Raji (cell line): Measurements from ENCODE around the gene JOSD2.
A peak's percentile ranks its signal among the peaks of the same experiment; 100 is the strongest.

Experiments used
- POLR2A ChIP-seq: IDR thresholded peaks from 2 replicates; pipeline ENCODE4 v1.6.1; 2011; ENCODE audit warnings: low read depth, low read length, control low read depth; ENCODE audit not compliant: insufficient read depth

Gene JOSD2, protein sequence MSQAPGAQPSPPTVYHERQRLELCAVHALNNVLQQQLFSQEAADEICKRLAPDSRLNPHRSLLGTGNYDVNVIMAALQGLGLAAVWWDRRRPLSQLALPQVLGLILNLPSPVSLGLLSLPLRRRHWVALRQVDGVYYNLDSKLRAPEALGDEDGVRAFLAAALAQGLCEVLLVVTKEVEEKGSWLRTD

DNA sequence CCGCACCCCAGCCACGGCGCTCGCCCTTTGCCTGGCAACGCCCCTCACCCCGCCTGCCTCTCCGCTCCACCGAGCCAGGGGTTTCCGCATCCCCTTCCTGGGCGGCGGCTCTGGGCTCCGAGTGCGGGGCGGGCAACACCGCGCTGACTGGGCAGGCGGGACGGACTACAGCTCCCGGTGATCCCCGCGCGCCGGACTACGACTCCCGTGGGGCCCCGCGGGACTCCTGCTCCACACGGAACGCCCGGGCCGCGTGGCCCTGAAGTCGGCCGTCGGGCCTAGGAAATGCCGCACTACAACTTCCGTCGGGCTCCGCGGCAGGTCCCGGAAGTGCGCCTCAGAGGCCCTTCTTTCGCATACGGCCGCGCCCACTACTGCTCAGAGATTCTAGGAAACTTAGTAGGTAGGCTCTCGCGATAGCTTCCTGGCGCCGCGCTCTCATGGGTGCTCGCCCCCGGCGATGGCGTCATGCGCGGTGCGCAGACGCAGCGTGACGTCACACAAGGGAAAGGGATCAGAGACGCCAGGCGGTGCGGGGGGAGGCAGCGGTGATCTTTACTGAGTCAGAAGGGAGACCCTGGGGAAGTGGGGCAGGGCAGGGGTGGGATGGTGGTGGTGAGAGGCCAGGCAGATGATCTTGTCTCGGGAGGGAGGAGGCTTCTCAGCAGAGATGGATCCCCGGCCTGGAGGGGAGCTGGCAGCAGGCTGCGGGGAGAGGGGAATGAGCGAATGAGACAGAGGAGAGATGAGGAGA lies at the start of gene JOSD2:
Gene JOSD2 (minus strand): TSS at position 123 of the 754 bp plus-strand sequence. CDS start 760 bp downstream, outside the sequence.
- TF ChIP-seq POLR2A, result peak; percentile 54

DNA sequence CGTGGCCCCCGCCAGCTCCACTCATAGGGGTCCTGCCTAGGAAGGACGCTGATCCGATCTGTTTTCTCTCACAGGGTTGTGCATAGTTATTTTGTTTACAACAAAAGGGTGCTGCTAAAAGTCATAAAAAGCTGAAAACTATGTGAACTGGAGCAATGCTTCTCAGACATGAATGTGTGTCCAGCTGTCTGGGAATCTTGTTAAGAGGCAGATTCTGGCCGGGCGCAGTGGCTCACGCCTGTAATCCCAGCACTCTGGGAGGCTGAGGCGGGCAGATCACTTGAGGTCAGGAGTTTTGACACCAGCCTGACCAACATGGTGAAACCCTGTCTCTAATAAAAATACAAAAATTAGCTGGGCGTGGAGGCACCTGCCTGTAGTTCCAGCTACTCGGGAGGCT lies 48.6 kb upstream of the JOSD2 start:
- no peak for TF ChIP-seq POLR2A

DNA sequence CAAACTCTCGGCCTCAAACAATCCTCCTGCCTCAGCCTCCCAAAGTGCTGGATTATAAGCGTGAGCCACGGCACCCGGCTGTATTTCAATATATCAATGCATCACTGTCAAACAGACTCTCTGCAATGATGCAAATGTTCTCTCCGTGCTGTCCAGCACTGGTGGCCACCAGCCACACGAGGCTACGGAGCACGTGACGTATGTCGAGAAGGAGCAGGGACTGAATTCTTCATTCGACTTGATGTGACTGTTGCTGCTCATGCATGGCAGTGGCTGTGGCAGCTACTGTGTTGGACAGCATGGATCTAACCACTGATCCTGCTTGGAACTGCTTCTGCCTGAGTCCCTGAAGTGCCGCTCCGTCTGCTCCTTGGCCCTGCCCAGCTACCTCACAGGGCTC lies 47.5 kb upstream of the JOSD2 start:
- no peak for TF ChIP-seq POLR2A

DNA sequence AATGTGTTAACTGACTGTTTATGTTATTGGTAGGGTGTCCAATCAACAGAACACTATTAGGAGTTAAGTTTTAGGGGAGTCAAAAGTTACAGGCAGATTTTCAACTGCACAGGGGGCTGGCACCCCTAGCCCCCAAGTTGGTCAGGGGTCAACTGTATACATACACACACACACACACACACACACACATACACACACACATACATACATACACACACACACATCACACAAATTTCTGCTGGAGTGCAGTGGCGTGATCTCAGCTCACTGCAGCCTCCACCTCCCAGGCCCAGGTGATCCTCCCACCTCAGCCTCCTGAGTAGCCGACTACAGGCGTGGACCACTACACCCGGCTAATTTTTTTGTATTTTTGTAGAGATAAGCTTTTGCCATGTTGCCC lies 47.0 kb upstream of the JOSD2 start:
- no peak for TF ChIP-seq POLR2A

DNA sequence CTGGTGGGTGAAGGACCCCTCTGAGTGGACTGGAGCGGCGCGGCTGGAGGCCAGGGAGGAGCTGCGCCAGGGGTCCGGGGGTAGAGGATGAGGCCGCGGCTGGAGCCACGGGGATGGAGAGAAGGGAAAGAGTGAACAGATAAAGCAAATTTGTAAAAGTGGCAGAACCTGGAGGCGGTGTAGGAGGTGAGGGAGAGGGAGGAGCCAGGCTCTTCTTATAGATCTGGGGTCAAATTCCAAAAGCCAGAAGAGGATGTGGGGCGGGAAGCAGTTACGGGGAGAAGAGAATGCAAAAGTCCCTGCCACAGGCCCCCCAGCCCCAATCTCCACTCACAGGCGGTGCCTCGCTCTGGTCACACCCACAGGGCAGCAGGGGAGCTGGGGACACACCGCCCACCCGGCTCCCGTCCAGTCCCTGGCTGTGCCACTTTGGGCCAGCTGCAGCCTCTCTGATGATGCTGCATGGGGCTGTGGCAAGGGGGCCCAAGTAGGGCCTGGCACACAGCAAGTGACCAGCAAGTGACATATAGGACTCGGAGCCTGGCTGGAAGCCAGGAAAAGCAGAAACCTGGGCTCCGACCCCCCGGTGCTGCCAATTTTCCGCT lies 46.1 kb upstream of the JOSD2 start:
- no peak for TF ChIP-seq POLR2A

DNA sequence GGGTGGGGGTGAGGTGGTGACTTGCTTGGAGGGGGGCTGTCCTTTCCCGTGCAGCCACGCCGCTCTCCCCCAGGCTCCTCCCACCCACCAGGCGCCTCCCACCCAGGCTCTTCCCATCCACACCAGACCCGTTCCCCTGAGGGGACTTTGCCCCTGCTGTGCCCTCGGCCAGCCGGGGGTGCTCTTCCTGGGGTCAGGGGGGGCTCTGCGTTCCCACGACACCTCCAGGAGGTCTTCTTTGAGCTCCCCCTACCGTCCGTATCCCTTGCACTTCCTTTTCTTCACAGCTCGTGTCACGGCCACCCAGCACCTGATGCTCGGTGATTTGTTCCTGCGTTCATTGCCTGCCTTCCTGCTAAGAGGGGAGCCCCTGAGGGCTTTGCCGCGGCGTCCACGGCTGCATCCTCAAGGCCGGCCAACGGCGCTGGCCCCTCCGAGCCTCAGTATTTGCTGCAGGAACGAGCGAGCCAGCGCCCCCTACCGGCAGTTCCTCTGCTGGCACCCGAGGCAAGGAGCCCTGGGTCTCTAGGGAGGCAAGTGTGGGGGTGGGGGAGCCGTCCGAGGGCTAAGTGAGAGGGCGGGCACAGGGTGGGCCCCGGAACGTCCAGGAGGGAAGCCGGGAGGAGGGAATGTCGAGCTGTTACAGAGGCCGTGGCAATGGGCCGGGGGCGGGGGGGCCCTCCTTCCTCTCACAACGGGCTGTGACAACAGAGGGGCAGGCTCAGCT lies 45.5 kb upstream of the JOSD2 start:
- TF ChIP-seq POLR2A, result 0 out of 2 replicates have a peak, but pooled peaks have one; percentile 26

DNA sequence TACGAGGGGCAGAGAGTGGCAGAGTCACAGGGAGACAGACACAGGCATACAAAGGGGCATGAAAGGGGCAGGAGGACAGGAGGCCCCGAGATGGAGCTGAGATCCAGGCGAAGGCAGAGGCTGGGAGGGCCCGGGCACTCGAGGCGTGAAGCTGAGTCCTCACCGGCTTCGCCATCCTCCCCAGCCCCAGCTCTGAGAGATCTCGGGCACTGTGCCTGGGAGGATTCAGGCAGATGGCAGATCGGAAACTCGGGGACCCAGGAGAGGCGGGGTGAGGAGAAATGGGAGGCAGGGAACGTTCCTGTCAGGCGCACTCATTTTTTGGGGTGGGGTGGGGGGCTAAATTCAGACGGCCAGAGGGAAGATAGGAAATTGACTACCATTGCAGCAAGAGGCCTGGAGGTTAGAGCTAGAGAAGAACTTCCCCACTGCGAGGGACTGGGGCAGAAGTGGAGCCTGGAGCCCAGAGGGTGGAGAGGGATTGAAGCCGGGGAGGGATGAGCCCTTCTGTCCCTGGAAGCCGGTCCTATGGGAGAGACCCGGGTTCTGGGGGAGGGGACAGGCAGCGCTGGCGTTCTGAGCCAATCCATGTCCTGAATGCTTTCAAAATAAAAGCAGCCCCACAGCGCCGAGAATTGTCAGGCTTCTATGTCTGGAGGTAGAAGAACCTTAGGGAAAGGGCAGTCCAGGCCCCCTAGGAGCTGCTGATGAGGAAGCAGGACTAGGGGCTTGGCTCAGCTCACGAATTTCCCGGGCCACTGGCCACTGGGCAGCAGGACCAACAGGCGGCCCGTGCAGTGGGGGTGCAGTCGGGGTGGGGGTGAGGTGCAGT lies 44.7 kb upstream of the JOSD2 start:
- TF ChIP-seq POLR2A, result no peak

DNA sequence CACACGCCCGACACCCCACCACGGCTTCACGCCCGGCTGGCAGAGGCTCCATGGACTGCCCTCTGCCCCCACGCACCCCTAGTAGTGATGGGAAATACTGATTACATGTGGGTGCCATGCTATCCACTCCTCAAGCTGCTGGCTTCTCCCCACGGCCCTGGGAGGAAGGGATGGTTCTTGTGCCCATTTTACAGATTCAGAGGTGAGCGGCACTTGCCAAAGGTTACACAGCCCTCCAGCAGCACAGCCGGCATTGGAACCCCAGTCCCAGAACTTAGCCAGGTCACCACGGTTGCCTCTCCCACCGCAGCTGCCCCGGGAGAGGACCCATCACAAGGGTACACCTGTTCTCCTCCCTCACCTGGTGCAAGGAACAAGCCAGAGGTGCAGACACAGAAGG lies 44.0 kb upstream of the JOSD2 start:
- no peak for TF ChIP-seq POLR2A

DNA sequence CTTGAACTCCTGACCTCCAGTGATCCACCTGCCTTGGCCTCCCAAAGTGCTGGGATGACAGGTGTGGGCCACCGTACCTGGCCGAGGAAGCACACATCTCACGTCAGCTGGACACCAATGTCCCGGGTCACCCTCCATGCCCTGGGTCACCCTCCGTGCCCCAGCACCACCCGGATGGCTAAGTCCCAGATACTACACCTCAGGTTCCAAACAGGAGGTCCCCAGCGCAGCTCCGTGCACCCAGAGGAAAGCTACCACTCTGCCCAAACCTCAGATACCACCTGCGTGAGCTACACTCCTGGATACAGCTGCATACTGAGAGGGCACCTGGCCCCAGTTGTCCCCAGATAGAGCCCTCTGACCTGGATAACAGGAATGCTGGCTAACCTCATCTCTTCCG lies 43.2 kb upstream of the JOSD2 start:
- no peak for TF ChIP-seq POLR2A

DNA sequence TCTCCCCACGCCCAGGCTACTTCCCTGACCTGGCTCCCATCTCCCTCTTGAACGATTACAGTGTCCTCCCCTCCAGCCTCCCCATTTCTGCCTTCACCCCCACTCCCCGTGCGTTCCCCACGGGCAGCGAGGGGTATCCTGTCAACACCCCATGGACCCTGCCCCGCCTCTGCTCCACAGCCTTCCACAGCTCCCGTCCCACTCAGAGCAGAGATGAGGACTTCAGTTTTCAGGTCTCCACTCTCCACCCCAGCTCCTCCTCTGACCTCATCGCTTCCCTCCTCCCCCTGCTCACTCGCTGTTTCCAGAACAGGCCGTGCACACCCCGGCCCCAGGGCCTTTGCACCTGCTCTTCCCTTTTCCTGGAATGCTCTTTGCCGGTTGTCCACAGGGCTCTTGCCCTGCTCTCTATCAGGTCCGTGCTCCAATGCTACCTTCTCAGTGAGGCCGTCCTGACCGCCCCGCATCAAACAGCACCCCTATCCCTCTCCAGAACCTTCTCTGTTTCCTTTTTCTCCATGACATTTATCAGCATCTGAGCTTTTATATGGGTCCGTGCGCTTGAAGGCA lies 42.2 kb upstream of the JOSD2 start:
- TF ChIP-seq POLR2A, result no peak

DNA sequence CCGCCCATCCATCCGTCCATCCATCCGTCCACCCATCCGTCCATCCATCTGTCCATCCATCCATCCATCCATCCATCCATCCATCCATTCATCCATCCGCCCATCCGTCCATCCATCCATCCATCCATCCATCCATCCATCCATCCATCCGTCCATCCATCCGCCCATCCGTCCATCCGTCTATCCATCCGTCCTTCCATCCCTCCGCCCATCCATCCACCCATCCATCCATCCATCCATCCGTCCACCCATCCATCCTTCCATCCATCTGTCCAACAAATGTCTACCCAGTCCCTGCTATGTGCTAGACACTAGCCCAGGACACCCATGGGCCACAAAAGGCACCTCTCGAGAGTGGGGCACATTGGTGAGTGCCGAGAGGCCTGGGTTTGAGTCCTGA lies 41.5 kb upstream of the JOSD2 start:
- no peak for TF ChIP-seq POLR2A

DNA sequence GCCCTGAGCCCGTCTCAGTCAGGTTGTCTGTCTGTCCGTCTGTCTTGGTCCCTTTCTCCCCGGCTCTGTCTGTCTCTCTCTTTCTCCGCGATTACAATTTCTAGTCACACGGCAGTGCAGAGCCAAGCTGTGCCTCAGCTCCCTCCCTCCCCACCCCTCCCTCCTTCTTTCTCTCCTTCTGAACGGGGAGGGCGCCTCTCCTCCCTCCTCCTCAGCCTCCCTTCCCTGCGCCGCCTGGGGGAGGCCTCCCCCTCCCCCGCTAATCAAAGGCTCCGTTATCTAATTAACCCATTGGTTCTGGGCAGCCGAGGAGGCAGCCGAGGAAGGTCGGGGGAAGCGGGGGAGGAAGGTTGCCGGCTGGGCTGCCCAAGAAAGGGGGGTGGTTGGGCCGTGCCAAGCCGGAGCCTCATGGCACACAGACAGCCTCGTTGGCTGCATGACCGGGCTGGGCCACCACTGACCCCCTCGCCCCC lies 40.8 kb upstream of the JOSD2 start:
- TF ChIP-seq POLR2A, result no peak

DNA sequence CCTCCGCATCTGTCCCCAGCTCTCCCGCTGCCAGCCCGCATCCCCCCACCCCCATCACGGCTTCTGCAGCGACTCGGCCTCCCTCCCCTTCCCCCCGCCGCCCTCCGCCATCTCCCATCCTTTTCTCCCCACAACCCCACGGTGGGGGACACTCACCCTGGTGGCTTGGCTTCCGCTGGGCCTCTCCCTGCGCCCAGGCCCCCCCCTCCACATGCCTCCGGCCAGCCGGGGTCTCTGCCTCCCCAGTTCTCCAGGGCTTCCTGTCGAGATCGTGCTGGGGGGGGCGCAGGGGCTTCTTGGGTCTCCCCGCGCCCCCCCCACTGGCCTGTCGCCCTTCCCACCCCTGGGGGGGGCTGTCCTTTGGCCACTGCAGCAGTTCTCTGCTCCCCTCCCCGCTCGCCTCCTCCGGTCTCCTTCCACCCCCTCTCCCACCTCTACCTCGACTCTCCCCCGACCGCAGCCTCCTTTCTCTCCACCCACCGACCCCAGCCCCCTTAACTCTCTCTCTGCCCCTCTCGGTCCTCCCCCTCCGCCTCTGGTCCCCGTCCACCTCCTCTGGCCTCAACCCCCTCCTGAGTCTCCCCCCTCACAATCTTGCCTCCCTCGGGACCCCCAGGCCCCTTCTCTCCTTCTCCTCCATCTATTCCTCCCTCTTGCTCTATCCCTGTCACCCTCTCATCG lies 40.2 kb upstream of the JOSD2 start:
- no peak for TF ChIP-seq POLR2A

DNA sequence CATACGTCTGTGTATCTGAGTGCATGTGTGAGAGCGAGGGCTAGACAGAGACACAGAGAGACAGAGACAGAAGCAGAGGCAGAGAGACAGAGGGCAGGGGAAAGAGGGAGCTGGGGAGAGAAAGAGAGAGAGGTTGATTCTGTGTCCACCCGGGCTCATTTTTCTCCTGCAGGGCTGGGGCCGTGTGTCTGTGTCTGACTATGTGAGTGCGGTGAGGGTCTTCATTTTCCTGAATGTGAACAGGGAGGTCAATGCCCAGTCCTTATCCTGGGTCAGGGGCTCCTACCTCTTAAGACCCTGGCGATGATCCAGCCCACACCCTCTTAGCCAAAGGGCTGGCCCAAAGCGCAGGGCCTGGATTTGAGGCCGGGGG lies 39.6 kb upstream of the JOSD2 start:
- no peak for TF ChIP-seq POLR2A

DNA sequence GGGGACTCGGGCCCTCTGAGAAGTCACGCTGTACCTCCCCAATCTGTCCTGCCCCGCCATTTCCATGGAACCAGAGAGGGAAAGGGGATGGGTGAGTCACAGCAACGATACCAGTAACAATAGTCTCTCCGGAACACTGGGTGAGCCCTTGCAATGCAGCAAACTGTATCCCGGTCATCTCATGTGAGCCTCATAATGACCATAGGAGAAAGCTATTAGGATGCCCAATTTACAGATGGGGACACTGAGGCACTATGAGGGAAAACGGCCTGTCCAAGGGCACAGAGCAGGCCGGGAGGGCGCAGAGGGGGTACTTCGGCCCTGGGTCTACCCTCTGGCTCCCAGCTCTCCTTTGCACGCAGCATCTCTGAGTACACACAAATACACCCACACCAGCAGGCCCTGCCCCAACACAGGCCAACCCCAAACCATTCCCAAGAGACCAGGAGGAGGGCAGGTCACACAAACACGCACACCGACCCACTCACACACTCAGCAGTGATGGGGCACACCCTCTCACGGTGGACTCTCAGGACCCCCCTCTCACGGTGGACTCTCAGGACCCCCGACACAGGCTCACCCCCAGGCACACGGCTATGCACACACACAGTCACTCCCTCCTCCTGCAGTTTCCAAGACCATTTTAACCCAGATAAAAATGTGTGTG lies 39.1 kb upstream of the JOSD2 start:
- TF ChIP-seq POLR2A, result no peak
